CD14-positive monocyte (primary cell): ENCODE data around the gene YARS2. TPM values are rescaled to one million over a fixed set of nuclear protein-coding genes. Genes with fewer than 3 reads are reported as not detected.

Experiments
- DNase-seq, 3 donors: peaks; one replicate each; pipeline ENCODE4 v3.0.0-alpha.2; 2011 to 2022
- H2AFZ ChIP-seq: 2 replicates; pipeline ENCODE4 v1.6.0; 2012; ENCODE audit warnings: mild to moderate bottlenecking, low read depth, low read length, inconsistent platforms; ENCODE audit not compliant: insufficient read depth, poor library complexity, severe bottlenecking
- H3K27ac ChIP-seq, 2 donors: 1 replicate in 1 of 2; 2 replicates in 1 of 2; pipeline ENCODE4 v1.5.1; 2012 to 2013; ENCODE audit warnings: low read length in 2 of 2, control low read depth in 1 of 2, inconsistent platforms in 1 of 2, low read depth in 1 of 2, mild to moderate bottlenecking in 1 of 2
- H3K27me3 ChIP-seq, 2 donors: one replicate each; pipeline versions ENCODE4 v1.6.0 to v1.6.1; 2011 to 2013; ENCODE audit warnings: low read length in 2 of 2; ENCODE audit not compliant: control insufficient read depth in 2 of 2, insufficient read depth in 2 of 2
- H3K36me3 ChIP-seq, 2 donors: replicated peaks in 1 of 2; 1 replicate in 1 of 2; 2 replicates in 1 of 2; pipeline versions ENCODE4 v1.5.1 to v1.6.1; 2012 to 2013; ENCODE audit warnings: low read length in 2 of 2, control low read depth in 1 of 2, inconsistent platforms in 1 of 2, mild to moderate bottlenecking in 1 of 2; ENCODE audit not compliant: insufficient read depth in 2 of 2, control insufficient read depth in 1 of 2
- H3K4me1 ChIP-seq, 2 donors: 1 replicate in 1 of 2; 2 replicates in 1 of 2; pipeline versions ENCODE4 v1.5.1 to v1.6.1; 2012 to 2013; ENCODE audit warnings: low read length in 2 of 2, control low read depth in 1 of 2, inconsistent platforms in 1 of 2, mild to moderate bottlenecking in 1 of 2, moderate library complexity in 1 of 2; ENCODE audit not compliant: insufficient read depth in 2 of 2, control insufficient read depth in 1 of 2
- H3K4me2 ChIP-seq: replicated peaks from 2 replicates; pipeline ENCODE3; 2012; ENCODE audit warnings: low read length, moderate library complexity, mild to moderate bottlenecking; ENCODE audit not compliant: poor library complexity, severe bottlenecking; ENCODE audit errors: extremely low read depth
- H3K4me3 ChIP-seq, 3 experiments: fragments of 200-600 bp in 1 of 3; sonication (generic) in 1 of 3; replicated peaks in 1 of 3; 1 replicate in 2 of 3; 2 replicates in 1 of 3; pipeline ENCODE4 v1.5.1; 2011 to 2013; ENCODE audit warnings: low read length in 3 of 3, mild to moderate bottlenecking in 3 of 3, control low read depth in 2 of 3, low read depth in 2 of 3, inconsistent platforms in 1 of 3, moderate library complexity in 1 of 3
- H3K79me2 ChIP-seq: 2 replicates; pipeline ENCODE4 v1.6.0; 2012; ENCODE audit warnings: mild to moderate bottlenecking, control low read depth, inconsistent platforms, low read length, moderate library complexity; ENCODE audit not compliant: insufficient read depth
- H3K9ac ChIP-seq: 2 replicates; pipeline ENCODE4 v1.6.0; 2017; ENCODE audit warnings: low read length, mild to moderate bottlenecking; ENCODE audit not compliant: insufficient read depth, poor library complexity, severe bottlenecking
- H3K9me3 ChIP-seq, 2 donors: replicated peaks in 1 of 2; 1 replicate in 1 of 2; 2 replicates in 1 of 2; pipeline versions ENCODE4 v1.5.1 to v1.6.1; 2012 to 2013; ENCODE audit warnings: low read length in 2 of 2, control low read depth in 1 of 2; ENCODE audit not compliant: control insufficient read depth in 1 of 2, insufficient read depth in 1 of 2
- H4K20me1 ChIP-seq: 2 replicates; pipeline ENCODE4 v1.6.0; 2012; ENCODE audit warnings: mild to moderate bottlenecking, low read length, control low read depth, moderate library complexity; ENCODE audit not compliant: insufficient read depth
- H3K27ac Mint-ChIP-seq, 7 donors: one replicate each; pipeline ENCODE4 v1.8.0; 2020; ENCODE audit warnings: mild to moderate bottlenecking in 7 of 7, mixed read lengths in 7 of 7, moderate library complexity in 6 of 7, inconsistent platforms in 2 of 7
- H3K27me3 Mint-ChIP-seq, 3 donors: one replicate each; pipeline ENCODE4 v1.8.0; 2021 to 2022; ENCODE audit warnings: low read depth in 3 of 3, mild to moderate bottlenecking in 3 of 3, mixed read lengths in 3 of 3, moderate library complexity in 3 of 3, inconsistent platforms in 1 of 3
- H3K36me3 Mint-ChIP-seq, 2 donors: one replicate each; pipeline ENCODE4 v1.8.0; 2020; ENCODE audit warnings: mixed read lengths in 2 of 2, inconsistent platforms in 1 of 2, mild to moderate bottlenecking in 1 of 2
- H3K4me1 Mint-ChIP-seq: one replicate; pipeline ENCODE4 v1.8.0; 2020; ENCODE audit warnings: mild to moderate bottlenecking, mixed read lengths
- H3K4me3 Mint-ChIP-seq, 2 donors: one replicate each; pipeline ENCODE4 v1.8.0; 2020; ENCODE audit warnings: mild to moderate bottlenecking in 2 of 2, mixed read lengths in 2 of 2, moderate library complexity in 1 of 2
- H3K9me3 Mint-ChIP-seq, 7 donors: one replicate each; pipeline ENCODE4 v1.8.0; 2020 to 2022; ENCODE audit warnings: mixed read lengths in 7 of 7, mild to moderate bottlenecking in 6 of 7, moderate library complexity in 6 of 7, inconsistent platforms in 2 of 7
- WGBS: methylation state at CpG from one replicate; pipeline ENCODE4 v1.1.5; 2013; ENCODE audit warnings: missing lambda C conversion rate; ENCODE audit not compliant: insufficient coverage; 5-methylcytosine and 5-hydroxymethylcytosine counted together
- intact Hi-C, 2 donors: fragments of 100-400 bp; cut with micrococcal nuclease; formaldehyde crosslinking; loops; one replicate each; pipeline versions ENCODE4 v1.15.0 to v1.15.1; 2023
- polyA plus RNA-seq, 3 donors: library from polyadenylated mRNA; depleted of rRNA in 1 of 3; unstranded in 2 of 3; stranded (reverse) in 1 of 3; fragments of 300-500 nt in 2 of 3; fragments of >200 nt in 1 of 3; fragmentation: Illumina TruSeq in 2 of 3; gene quantifications; 1 replicate in 2 of 3; 2 replicates in 1 of 3; pipeline ENCODE4 v1.2.3, GENCODE V29; 2012 to 2021
- TF ChIP-seq, protein P1 (sequence below): fragments of 200-600 bp; IDR thresholded peaks from one replicate; pipeline ENCODE4 v1.8.0; 2022; ENCODE audit warnings: antibody characterized with exemption, mild to moderate bottlenecking

The YARS2 gene
- polyA plus RNA-seq, 3 donors, result 4.5 to 7.5 (median 6.6) TPM

DNA sequence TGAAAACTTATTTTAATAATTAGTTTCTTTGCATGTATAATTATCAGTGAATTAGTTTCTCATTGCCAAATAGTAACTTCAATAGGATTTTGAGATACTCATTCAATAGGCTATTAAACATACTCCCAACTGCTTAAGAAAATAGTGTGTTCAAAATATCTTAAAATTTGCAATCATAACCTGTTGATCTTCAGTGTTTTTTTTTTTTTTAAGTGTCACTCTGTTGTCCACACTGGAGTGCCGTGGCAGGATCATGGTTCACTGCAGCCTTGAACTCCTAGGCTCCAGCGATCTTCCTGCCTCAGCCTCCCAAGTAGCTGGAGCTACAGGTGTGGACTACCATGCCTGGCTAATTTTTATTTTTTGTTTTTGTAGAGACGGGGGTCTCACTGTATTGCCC, 1.5 kb upstream of the YARS2 start:
- no peak overlapping the region for H3K4me3 Mint-ChIP-seq
- H3K9ac ChIP-seq, result no peak overlapping the region
- H3K36me3 ChIP-seq, result peaks cover 4 to 20% of the 10 kb centered on the region in 2 donors
- no peak overlapping the region for H3K4me3 ChIP-seq
- no peak overlapping the region for H3K27ac ChIP-seq
- H3K27me3 ChIP-seq, result no peaks in the 10 kb centered on the region
- no peak overlapping the region for H3K27ac Mint-ChIP-seq
- 100% methylated on average over 1 of the region's 3 CpGs for WGBS
- H3K4me1 Mint-ChIP-seq, result peaks cover 26% of the 10 kb centered on the region
- no peaks in the 10 kb centered on the region for H3K9me3 ChIP-seq
- no peaks in the 10 kb centered on the region for H3K9me3 Mint-ChIP-seq
- H3K27me3 Mint-ChIP-seq, result peaks cover 0 to 1% (median 0%) of the 10 kb centered on the region in 3 donors
- H3K36me3 Mint-ChIP-seq, result peaks cover 13 to 19% of the 10 kb centered on the region in 2 donors
- H3K4me2 ChIP-seq, result no peak overlapping the region
- intact Hi-C loops, result loop anchor here (2.0 to 10.0 kb wide), 2 partner anchors 392 to 1264 kb away; no protein-coding TSS in a partner anchor
- no peak overlapping the region for H2AFZ ChIP-seq
- DNase-seq, result no peak
- H3K79me2 ChIP-seq, result peaks cover 26% of the 10 kb centered on the region
- TF ChIP-seq, protein P1, sequence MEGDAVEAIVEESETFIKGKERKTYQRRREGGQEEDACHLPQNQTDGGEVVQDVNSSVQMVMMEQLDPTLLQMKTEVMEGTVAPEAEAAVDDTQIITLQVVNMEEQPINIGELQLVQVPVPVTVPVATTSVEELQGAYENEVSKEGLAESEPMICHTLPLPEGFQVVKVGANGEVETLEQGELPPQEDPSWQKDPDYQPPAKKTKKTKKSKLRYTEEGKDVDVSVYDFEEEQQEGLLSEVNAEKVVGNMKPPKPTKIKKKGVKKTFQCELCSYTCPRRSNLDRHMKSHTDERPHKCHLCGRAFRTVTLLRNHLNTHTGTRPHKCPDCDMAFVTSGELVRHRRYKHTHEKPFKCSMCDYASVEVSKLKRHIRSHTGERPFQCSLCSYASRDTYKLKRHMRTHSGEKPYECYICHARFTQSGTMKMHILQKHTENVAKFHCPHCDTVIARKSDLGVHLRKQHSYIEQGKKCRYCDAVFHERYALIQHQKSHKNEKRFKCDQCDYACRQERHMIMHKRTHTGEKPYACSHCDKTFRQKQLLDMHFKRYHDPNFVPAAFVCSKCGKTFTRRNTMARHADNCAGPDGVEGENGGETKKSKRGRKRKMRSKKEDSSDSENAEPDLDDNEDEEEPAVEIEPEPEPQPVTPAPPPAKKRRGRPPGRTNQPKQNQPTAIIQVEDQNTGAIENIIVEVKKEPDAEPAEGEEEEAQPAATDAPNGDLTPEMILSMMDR, result no peak
- H4K20me1 ChIP-seq, result no peaks in the 10 kb centered on the region
- H3K4me1 ChIP-seq, result peaks cover 24 to 35% of the 10 kb centered on the region in 2 donors

- no peaks in the 10 kb centered on the region for H3K9me3 ChIP-seq
- WGBS, result 61% methylated on average over 6 of the region's 8 CpGs
- peaks cover 19 to 29% of the 10 kb centered on the region in 2 donors for H3K4me1 ChIP-seq
- peaks cover 17 to 24% of the 10 kb centered on the region in 2 donors for H3K36me3 Mint-ChIP-seq
- peak overlapping the region in 2 of 3 experiments; percentile 68 to 96 for H3K4me3 ChIP-seq
- H3K27me3 ChIP-seq, result no peaks in the 10 kb centered on the region
- no peaks in the 10 kb centered on the region for H4K20me1 ChIP-seq
- H3K4me2 ChIP-seq, result peak overlapping the region; percentile 98
- TF ChIP-seq, protein P1, result peak; percentile 4
- intact Hi-C loops, result loop anchor here (2.0 to 10.0 kb wide), 2 partner anchors 392 to 1264 kb away; no protein-coding TSS in a partner anchor
- H3K4me3 Mint-ChIP-seq, result peak overlapping the region in 1 of 2 donors; percentile 94
- peaks cover 10 to 26% of the 10 kb centered on the region in 2 donors for H3K36me3 ChIP-seq
- peak overlapping the region; percentile 15 for H2AFZ ChIP-seq
- DNase-seq, result no peak
- H3K27me3 Mint-ChIP-seq, result peaks cover 0 to 1% (median 0%) of the 10 kb centered on the region in 3 donors
- peaks cover 20% of the 10 kb centered on the region for H3K4me1 Mint-ChIP-seq
- H3K27ac Mint-ChIP-seq, result peak overlapping the region in 1 of 7 donors; percentile 91
- no peak overlapping the region for H3K27ac ChIP-seq
- H3K9ac ChIP-seq, result no peak overlapping the region
- no peaks in the 10 kb centered on the region for H3K9me3 Mint-ChIP-seq
- H3K79me2 ChIP-seq, result peaks cover 26% of the 10 kb centered on the region
Measured at GRCh38 chr12:32756476-32757066, 874 bp upstream of the YARS2 start.
